ENCODE data around the gene ADM2.

DNA sequence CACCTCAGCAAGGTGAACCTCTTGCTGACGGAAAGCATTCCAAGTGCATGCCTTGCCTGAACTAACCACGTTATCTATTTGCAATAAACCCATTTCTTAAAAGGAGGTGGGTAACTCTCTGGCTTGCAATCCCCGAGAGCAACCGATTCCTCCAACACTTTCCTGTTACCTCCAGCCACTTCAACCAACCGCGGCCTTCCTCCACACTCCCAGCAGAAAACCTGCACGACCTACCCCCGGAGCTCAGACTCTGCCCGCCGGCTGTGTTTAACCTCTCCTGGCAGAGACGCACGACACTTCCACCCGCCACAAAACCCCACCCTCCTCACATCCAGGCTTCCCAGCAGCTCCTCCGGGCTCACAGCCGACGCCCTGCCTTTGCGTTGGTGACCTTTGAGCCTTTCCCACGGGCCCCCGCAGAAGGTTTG, 43.3 kb downstream of the ADM2 start:
- TF ChIP-seq, protein P1, sequence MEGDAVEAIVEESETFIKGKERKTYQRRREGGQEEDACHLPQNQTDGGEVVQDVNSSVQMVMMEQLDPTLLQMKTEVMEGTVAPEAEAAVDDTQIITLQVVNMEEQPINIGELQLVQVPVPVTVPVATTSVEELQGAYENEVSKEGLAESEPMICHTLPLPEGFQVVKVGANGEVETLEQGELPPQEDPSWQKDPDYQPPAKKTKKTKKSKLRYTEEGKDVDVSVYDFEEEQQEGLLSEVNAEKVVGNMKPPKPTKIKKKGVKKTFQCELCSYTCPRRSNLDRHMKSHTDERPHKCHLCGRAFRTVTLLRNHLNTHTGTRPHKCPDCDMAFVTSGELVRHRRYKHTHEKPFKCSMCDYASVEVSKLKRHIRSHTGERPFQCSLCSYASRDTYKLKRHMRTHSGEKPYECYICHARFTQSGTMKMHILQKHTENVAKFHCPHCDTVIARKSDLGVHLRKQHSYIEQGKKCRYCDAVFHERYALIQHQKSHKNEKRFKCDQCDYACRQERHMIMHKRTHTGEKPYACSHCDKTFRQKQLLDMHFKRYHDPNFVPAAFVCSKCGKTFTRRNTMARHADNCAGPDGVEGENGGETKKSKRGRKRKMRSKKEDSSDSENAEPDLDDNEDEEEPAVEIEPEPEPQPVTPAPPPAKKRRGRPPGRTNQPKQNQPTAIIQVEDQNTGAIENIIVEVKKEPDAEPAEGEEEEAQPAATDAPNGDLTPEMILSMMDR (conservative IDR thresholded peaks at IDR 0.05 in 1 of 2, IDR thresholded peaks at IDR 0.05 in 1 of 2; ENCODE audit: extremely low read depth in 1 of 2, insufficient read depth in 1 of 2, low read depth in 1 of 2, low read length in 2 of 2) = no peak
- no peak for TF ChIP-seq EZH2 (IDR thresholded peaks at IDR 0.05; ENCODE audit: borderline replicate concordance, low read length)
